Peyer's patch (tissue), 4 donors: ENCODE measurements around the gene SSNA1.

Experiments
- POLR2A ChIP-seq, 2 donors: fragments of 450-650 bp; IDR thresholded peaks; one replicate each; pipeline ENCODE4 v1.5.1; 2017; ENCODE audit warnings: antibody characterized with exemption in 2 of 2, mild to moderate bottlenecking in 2 of 2, moderate library complexity in 2 of 2
- TF ChIP-seq, protein P1 (sequence below), 6 experiments: fragments of 450-650 bp in 4 of 6; fragments of 200-600 bp in 2 of 6; sonication (generic) in 1 of 6; IDR thresholded peaks; one replicate each; pipeline ENCODE4 v1.5.1; 2017 to 2019; ENCODE audit warnings: antibody characterized with exemption in 6 of 6, mild to moderate bottlenecking in 3 of 6, moderate library complexity in 1 of 6

DNA sequence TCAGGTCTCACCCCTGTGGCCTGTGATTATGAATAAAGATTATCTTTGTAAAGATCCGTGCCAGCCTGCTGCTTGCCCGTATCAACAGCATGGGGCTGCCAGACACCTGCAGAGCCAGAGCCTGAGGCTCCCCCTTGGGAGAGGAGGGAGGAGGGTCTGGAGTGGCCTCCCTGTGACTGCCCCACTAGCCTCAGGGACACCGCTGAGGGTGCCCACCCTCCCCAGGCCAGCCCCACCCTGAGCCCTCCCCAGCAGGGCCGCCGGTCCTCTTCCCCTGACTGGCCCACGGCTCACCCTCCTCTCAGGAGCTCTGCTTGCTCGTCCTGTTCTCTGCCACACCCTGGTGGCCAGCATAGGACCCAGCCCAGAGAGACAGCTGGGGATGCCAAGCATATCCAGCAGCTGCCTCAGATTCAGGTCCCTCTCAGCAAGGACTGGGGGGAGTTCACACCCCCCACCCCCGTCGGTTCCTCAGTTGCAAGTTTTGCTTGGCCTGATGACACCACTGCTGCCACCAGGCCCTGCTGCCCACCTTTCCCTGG lies 1.9 kb downstream of the SSNA1 start:
- TF ChIP-seq, protein P1, sequence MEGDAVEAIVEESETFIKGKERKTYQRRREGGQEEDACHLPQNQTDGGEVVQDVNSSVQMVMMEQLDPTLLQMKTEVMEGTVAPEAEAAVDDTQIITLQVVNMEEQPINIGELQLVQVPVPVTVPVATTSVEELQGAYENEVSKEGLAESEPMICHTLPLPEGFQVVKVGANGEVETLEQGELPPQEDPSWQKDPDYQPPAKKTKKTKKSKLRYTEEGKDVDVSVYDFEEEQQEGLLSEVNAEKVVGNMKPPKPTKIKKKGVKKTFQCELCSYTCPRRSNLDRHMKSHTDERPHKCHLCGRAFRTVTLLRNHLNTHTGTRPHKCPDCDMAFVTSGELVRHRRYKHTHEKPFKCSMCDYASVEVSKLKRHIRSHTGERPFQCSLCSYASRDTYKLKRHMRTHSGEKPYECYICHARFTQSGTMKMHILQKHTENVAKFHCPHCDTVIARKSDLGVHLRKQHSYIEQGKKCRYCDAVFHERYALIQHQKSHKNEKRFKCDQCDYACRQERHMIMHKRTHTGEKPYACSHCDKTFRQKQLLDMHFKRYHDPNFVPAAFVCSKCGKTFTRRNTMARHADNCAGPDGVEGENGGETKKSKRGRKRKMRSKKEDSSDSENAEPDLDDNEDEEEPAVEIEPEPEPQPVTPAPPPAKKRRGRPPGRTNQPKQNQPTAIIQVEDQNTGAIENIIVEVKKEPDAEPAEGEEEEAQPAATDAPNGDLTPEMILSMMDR (IDR thresholded peaks at IDR 0.05) = peak in 3 of 6 experiments; percentile 38 to 48 (median 38)
- no peak for TF ChIP-seq POLR2A (IDR thresholded peaks at IDR 0.05)
